ENCODE data around the gene BSDC1.

DNA sequence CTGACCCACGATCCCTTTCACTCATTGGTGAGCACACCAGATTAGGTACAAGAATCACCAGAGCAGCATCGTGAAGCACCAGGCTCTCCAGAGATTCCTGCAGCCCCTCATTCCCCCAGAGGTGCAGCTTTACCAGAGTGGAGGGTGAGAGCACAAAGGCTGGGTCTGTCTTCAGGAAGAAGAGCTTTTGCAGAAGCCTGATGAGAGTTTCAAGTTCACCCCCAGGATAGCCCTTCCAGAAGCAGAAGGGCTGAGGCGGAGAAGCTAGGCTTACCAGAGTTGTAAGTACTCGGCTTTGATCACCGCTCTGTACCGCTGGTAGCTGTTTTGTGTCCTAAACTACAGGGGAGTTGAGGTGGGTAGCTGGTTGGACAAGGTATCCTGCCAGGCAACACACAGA, 28.8 kb downstream of the BSDC1 start:
- TF ChIP-seq, protein P1, sequence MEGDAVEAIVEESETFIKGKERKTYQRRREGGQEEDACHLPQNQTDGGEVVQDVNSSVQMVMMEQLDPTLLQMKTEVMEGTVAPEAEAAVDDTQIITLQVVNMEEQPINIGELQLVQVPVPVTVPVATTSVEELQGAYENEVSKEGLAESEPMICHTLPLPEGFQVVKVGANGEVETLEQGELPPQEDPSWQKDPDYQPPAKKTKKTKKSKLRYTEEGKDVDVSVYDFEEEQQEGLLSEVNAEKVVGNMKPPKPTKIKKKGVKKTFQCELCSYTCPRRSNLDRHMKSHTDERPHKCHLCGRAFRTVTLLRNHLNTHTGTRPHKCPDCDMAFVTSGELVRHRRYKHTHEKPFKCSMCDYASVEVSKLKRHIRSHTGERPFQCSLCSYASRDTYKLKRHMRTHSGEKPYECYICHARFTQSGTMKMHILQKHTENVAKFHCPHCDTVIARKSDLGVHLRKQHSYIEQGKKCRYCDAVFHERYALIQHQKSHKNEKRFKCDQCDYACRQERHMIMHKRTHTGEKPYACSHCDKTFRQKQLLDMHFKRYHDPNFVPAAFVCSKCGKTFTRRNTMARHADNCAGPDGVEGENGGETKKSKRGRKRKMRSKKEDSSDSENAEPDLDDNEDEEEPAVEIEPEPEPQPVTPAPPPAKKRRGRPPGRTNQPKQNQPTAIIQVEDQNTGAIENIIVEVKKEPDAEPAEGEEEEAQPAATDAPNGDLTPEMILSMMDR (IDR thresholded peaks at IDR 0.05; ENCODE audit: low read depth, low read length) = no peak
- no peak for TF ChIP-seq EZH2phosphoT487 (IDR thresholded peaks at IDR 0.05; ENCODE audit: low read depth)

Data from OCI-LY3 (cell line).